ENCODE measurements around the gene SORBS1.

- TF ChIP-seq CTCF (conservative IDR thresholded peaks at IDR 0.05; ENCODE audit: low read depth, low read length) = no peak
- TF ChIP-seq EZH2 (IDR thresholded peaks at IDR 0.05; ENCODE audit: borderline replicate concordance, low read depth, low read length, poor library complexity, severe bottlenecking) = no peak
Measured at GRCh38 chr10:95359466-95359865, 201.7 kb downstream of the SORBS1 start.

Data from A673 (cell line).